Measurements from ENCODE around the gene NUMA1. TPM values are rescaled to one million over a fixed set of nuclear protein-coding genes. Genes with fewer than 3 reads are reported as not detected.

The NUMA1 gene
- polyA plus RNA-seq, 1 donor (not counting 4 experiments of a cell fraction or from before 2014, with no cell fraction given) = 38.8 TPM

DNA sequence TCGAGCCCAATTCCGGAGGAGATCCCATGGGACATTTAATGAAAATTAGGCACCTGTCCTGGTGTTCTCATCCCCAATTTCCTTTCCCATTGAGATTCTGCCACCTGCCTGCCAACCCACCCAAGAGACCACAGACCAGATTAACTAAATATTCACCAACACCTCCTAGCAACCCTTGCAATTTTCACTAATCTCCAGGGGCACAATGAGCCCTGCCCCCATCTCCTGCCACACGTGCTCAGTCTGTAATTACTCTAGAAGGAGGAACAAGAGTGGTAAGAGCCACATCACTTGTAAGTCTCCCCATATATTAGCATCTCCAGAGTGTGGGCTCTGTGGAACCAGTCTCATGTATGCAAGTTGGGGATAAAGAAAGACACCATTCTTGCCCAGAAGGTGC is 43.7 kb downstream of the NUMA1 start:
- H4K20me1 ChIP-seq (ENCODE audit: control insufficient read depth, extremely low read depth, insufficient read depth, low read length) = peaks cover 3% of the 10 kb centered on the region
- H3K4me3 ChIP-seq (ENCODE audit: control insufficient read depth in 2 of 3, extremely low read depth in 1 of 3, insufficient read depth in 2 of 3, low read depth in 1 of 3, low read length in 3 of 3) = no peak overlapping the region
- peaks cover 71% of the 10 kb centered on the region for H3K79me2 ChIP-seq (ENCODE audit: control insufficient read depth, insufficient read depth, low read length)
- no peak overlapping the region for H3K4me2 ChIP-seq (ENCODE audit: control insufficient read depth, extremely low read depth, insufficient read depth, low read depth, low read length)
- DNase-seq (ENCODE audit: low read depth, low spot score) (no peak), FAIRE-seq (no peak)
- TF ChIP-seq CTCF (optimal IDR thresholded peaks at IDR 0.05 in 1 of 3, IDR thresholded peaks at IDR 0.05 in 1 of 3, conservative IDR thresholded peaks at IDR 0.05 in 1 of 3; ENCODE audit: extremely low read depth in 1 of 3, insufficient read depth in 2 of 3, low read length in 3 of 3) (no peak), EZH2 (IDR thresholded peaks at IDR 0.05; ENCODE audit: low read length) (no peak)
- H3K9me1 ChIP-seq (ENCODE audit: control insufficient read depth, extremely low read depth, insufficient read depth, low read length) = no peaks in the 10 kb centered on the region
- no peaks in the 10 kb centered on the region for H3K27me3 ChIP-seq (ENCODE audit: control insufficient read depth, extremely low read depth, insufficient read depth, low read length)
- peaks cover 3 to 16% of the 10 kb centered on the region in 2 experiments for H3K36me3 ChIP-seq (ENCODE audit: control insufficient read depth in 2 of 2, extremely low read depth in 1 of 2, insufficient read depth in 2 of 2, low read length in 2 of 2)
- H3K27ac ChIP-seq (ENCODE audit: control insufficient read depth, insufficient read depth, low read length) = no peak overlapping the region
- no peak overlapping the region for H2AFZ ChIP-seq (ENCODE audit: control insufficient read depth, low read length)
- H3K9me3 ChIP-seq (ENCODE audit: control insufficient read depth, low read depth, low read length) = no peaks in the 10 kb centered on the region
- dilution Hi-C loops (cut with MboI; ENCODE audit: extremely low pct_ligation_motif_present, low sequenced_read_pairs) = no loop called here
- no peak overlapping the region for H3K9ac ChIP-seq (ENCODE audit: control insufficient read depth, extremely low read depth, insufficient read depth, low read length)
- H3K4me1 ChIP-seq (ENCODE audit: control insufficient read depth, extremely low read depth, insufficient read depth, low read length) = peaks cover 40% of the 10 kb centered on the region

DNA sequence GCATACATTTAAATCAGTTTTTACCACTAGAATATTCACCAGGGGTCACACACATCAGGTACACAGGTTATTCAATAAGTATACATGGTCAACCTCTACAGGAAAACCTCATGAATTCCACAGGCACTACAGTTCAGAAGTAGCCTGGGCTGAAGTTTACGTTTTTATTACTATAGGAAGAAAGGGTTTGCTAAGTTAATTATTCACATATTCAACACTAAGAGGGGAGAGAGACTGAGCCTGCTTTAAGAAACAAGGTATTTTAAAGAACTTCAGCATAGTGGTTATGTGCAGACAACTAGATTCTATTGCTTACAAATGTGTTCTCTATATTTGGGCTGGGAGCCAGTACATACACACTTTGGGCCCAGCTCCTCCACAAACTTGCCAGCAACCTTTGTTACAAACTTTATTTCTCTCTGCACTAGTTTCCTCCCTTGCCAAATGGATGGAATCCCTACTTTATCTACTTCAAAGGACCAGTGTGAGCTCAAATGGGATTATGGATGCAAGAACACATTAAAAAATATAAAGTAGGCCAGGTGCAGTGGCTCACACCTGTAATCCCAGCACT is 49.8 kb downstream of the NUMA1 start:
- DNase-seq (ENCODE audit: low read depth, low spot score) (no peak), FAIRE-seq (no peak)
- Histone ChIP-seq H3K9me1 (ENCODE audit: control insufficient read depth, extremely low read depth, insufficient read depth, low read length) (no peaks in the 10 kb centered on the region), H3K79me2 (ENCODE audit: control insufficient read depth, insufficient read depth, low read length) (peaks cover 31% of the 10 kb centered on the region), H3K27ac (ENCODE audit: control insufficient read depth, insufficient read depth, low read length) (no peak overlapping the region), H4K20me1 (ENCODE audit: control insufficient read depth, extremely low read depth, insufficient read depth, low read length) (no peaks in the 10 kb centered on the region), H3K9ac (ENCODE audit: control insufficient read depth, extremely low read depth, insufficient read depth, low read length) (no peak overlapping the region), H3K9me3 (ENCODE audit: control insufficient read depth, low read depth, low read length) (no peaks in the 10 kb centered on the region), H3K4me2 (ENCODE audit: control insufficient read depth, extremely low read depth, insufficient read depth, low read depth, low read length) (no peak overlapping the region), H3K36me3 (ENCODE audit: control insufficient read depth in 2 of 2, extremely low read depth in 1 of 2, insufficient read depth in 2 of 2, low read length in 2 of 2) (peaks cover 13 to 27% of the 10 kb centered on the region in 2 experiments), H2AFZ (ENCODE audit: control insufficient read depth, low read length) (no peak overlapping the region), H3K27me3 (ENCODE audit: control insufficient read depth, extremely low read depth, insufficient read depth, low read length) (no peaks in the 10 kb centered on the region), H3K4me1 (ENCODE audit: control insufficient read depth, extremely low read depth, insufficient read depth, low read length) (peaks cover 5% of the 10 kb centered on the region), H3K4me3 (ENCODE audit: control insufficient read depth in 2 of 3, extremely low read depth in 1 of 3, insufficient read depth in 2 of 3, low read depth in 1 of 3, low read length in 3 of 3) (no peak overlapping the region)
- dilution Hi-C loops (cut with MboI; ENCODE audit: extremely low pct_ligation_motif_present, low sequenced_read_pairs) = no loop called here
- TF ChIP-seq EZH2 (IDR thresholded peaks at IDR 0.05; ENCODE audit: low read length) (no peak), CTCF (optimal IDR thresholded peaks at IDR 0.05 in 1 of 3, IDR thresholded peaks at IDR 0.05 in 1 of 3, conservative IDR thresholded peaks at IDR 0.05 in 1 of 3; ENCODE audit: extremely low read depth in 1 of 3, insufficient read depth in 2 of 3, low read length in 3 of 3) (no peak)

All from keratinocyte (primary cell).